A549 (cell line): Measurements from ENCODE around the gene KDM4B. TPM values are rescaled to one million over a fixed set of nuclear protein-coding genes. Genes with fewer than 3 reads are reported as not detected.

Experiments used
- ATAC-seq, 2 experiments: fragments of 200-7000 bp in 1 of 2; fragments of >200 bp in 1 of 2; cut with Nextera tagmentation in 1 of 2; cut with Tn5 transposase in 1 of 2; 3 replicates each; pipeline versions ENCODE4 v1.8.0 to v1.9.1; 2018 to 2020; ENCODE audit warnings: mild to moderate bottlenecking in 1 of 2, moderate library complexity in 1 of 2
- CTCF ChIA-PET: fragments of 300-600 bp; sonication (Branson Sonifier 250); formaldehyde crosslinking; extraction: SDS; loops from one replicate; lab custom pipeline; 2021; ENCODE audit warnings: antibody characterized with exemption, inconsistent platforms; lab: Yijun Ruan, JAX
- POLR2A ChIA-PET: fragments of 350-600 bp; formaldehyde crosslinking; extraction: SDS; loops from one replicate; lab custom pipeline; 2021; ENCODE audit warnings: antibody characterized with exemption, inconsistent platforms; lab: Yijun Ruan, JAX
- DNase-seq, 2 experiments: peaks; one replicate each; pipeline versions ENCODE4 v3.0.0 to v3.0.0-alpha.2; 2011 to 2016; ENCODE audit warnings: low read depth in 1 of 2, low spot score in 1 of 2
- FAIRE-seq: peaks from 2 replicates; lab custom pipeline; 2011; peaks lifted over from hg19 to GRCh38; lab: Jason Lieb, UNC
- H3K27ac ChIP-seq, 2 experiments: fragments of >200 bp; sonication (Bioruptor Twin); formaldehyde crosslinking; 3 replicates each; pipeline ENCODE4 v1.5.1; 2016 to 2017
- H3K4me1 ChIP-seq: fragments of >200 bp; sonication (Bioruptor Twin); formaldehyde crosslinking; 3 replicates; pipeline ENCODE4 v1.6.1; 2016
- H3K4me2 ChIP-seq: fragments of >200 bp; sonication (Bioruptor Twin); formaldehyde crosslinking; 3 replicates; pipeline ENCODE4 v1.6.1; 2016
- H3K4me3 ChIP-seq: fragments of >200 bp; sonication (Bioruptor Twin); formaldehyde crosslinking; 3 replicates; pipeline ENCODE4 v1.5.1; 2016
- H3K9me3 ChIP-seq: fragments of >200 bp; sonication (Bioruptor Twin); formaldehyde crosslinking; 3 replicates; pipeline ENCODE4 v1.6.1; 2016
- CBX2 ChIP-seq: fragments of 200-600 bp; sonication (generic); IDR thresholded peaks from 2 replicates; pipeline ENCODE4 v1.6.1; 2016; ENCODE audit warnings: low read depth, mild to moderate bottlenecking, borderline replicate concordance
- CHD2 ChIP-seq: fragments of 150-350 bp; IDR thresholded peaks from 2 replicates; pipeline ENCODE4 v1.6.1; 2014; ENCODE audit warnings: low read length; ENCODE audit not compliant: partially characterized antibody
- ESRRA ChIP-seq: fragments of 150-350 bp; IDR thresholded peaks from 2 replicates; pipeline ENCODE4 v1.6.1; 2014; ENCODE audit warnings: mild to moderate bottlenecking, low read length, borderline replicate concordance
- FOSL2 ChIP-seq, 2 experiments: fragments of 450-650 bp in 1 of 2; fragments of >200 bp in 1 of 2; sonication (Bioruptor Twin) in 1 of 2; formaldehyde crosslinking; IDR thresholded peaks; 2 replicates each; pipeline versions ENCODE4 v1.5.0 to v1.6.1; 2016 to 2020; ENCODE audit warnings: mild to moderate bottlenecking in 1 of 2, moderate library complexity in 1 of 2
- FOXS1 ChIP-seq: fragments of 250-450 bp; sonication (Bioruptor Pico); IDR thresholded peaks from 2 replicates; pipeline ENCODE4 v1.5.0; 2020; ENCODE audit warnings: mild to moderate bottlenecking, moderate library complexity
- GATA3 ChIP-seq: IDR thresholded peaks from 2 replicates; pipeline ENCODE4 v1.6.1; 2012; ENCODE audit warnings: borderline replicate concordance
- HEYL ChIP-seq: fragments of 250-450 bp; sonication (Bioruptor Pico); IDR thresholded peaks from 2 replicates; pipeline ENCODE4 v1.8.0; 2021; ENCODE audit warnings: mild to moderate bottlenecking, moderate library complexity
- JUNB ChIP-seq: fragments of >200 bp; sonication (Bioruptor Twin); formaldehyde crosslinking; IDR thresholded peaks from 2 replicates; pipeline ENCODE4 v1.6.1; 2016
- KDM1A ChIP-seq: fragments of 200-600 bp; sonication (generic); IDR thresholded peaks from 2 replicates; pipeline ENCODE4 v1.6.1; 2016; ENCODE audit warnings: low read depth, mild to moderate bottlenecking
- KDM5A ChIP-seq: fragments of 200-600 bp; sonication (generic); IDR thresholded peaks from 2 replicates; pipeline ENCODE4 v1.6.1; 2016; ENCODE audit warnings: antibody characterized with exemption, mild to moderate bottlenecking
- MAFK ChIP-seq: fragments of 450-650 bp; IDR thresholded peaks from 2 replicates; pipeline ENCODE4 v1.6.1; 2014; ENCODE audit not compliant: partially characterized antibody
- MYC ChIP-seq: IDR thresholded peaks from 2 replicates; pipeline ENCODE4 v1.6.1; 2012; ENCODE audit warnings: mild to moderate bottlenecking, inconsistent platforms, low read length, improper control_type of control experiment, borderline replicate concordance
- NFE2L2 ChIP-seq: fragments of 150-350 bp; conservative IDR thresholded peaks from 2 replicates; pipeline ENCODE4 v1.6.1; 2014; ENCODE audit warnings: low read length
- NPAS2 ChIP-seq: fragments of 250-450 bp; sonication (Bioruptor Pico); IDR thresholded peaks from 2 replicates; pipeline ENCODE4 v1.8.0; 2022; ENCODE audit warnings: mild to moderate bottlenecking, moderate library complexity, borderline replicate concordance
- PHF8 ChIP-seq: fragments of 200-600 bp; sonication (generic); IDR thresholded peaks from 2 replicates; pipeline ENCODE4 v1.6.1; 2016; ENCODE audit warnings: low read depth, mild to moderate bottlenecking, antibody characterized with exemption, moderate library complexity, borderline replicate concordance
- SREBF2 ChIP-seq: fragments of 450-650 bp; IDR thresholded peaks from 2 replicates; pipeline ENCODE4 v1.6.1; 2014; ENCODE audit warnings: mild to moderate bottlenecking, moderate library complexity
- TFCP2L1 ChIP-seq: fragments of 250-450 bp; sonication (Bioruptor Pico); IDR thresholded peaks from 2 replicates; pipeline ENCODE4 v1.5.0; 2021; ENCODE audit warnings: mild to moderate bottlenecking
- WGBS: methylation state at CpG from one replicate; pipeline ENCODE4 v1.1.6; 2017; ENCODE audit errors: missing lambda C conversion rate; 5-methylcytosine and 5-hydroxymethylcytosine counted together
- polyA plus RNA-seq, 4 experiments: library from polyadenylated mRNA; depleted of rRNA in 3 of 4; stranded (reverse); fragments of >200 nt; fragmentation: RNase III in 1 of 4; extraction: RNeasy Plus Mini Kit Qiagen cat#74134 plus additional on column Dnase treatment in 1 of 4; gene quantifications; 2 replicates in 3 of 4; 3 replicates in 1 of 4; pipeline ENCODE4 v1.2.3, GENCODE V29; 2011 to 2017
- TF ChIP-seq, protein P1 (sequence below): IDR thresholded peaks from 2 replicates; pipeline ENCODE4 v1.6.1; 2012
- TF ChIP-seq, protein P2 (sequence below): IDR thresholded peaks from 2 replicates; pipeline ENCODE4 v1.6.1; 2012; ENCODE audit warnings: low read depth, borderline replicate concordance
- TF ChIP-seq, protein P3 (sequence below): fragments of 150-350 bp; IDR thresholded peaks from 2 replicates; pipeline ENCODE4 v1.6.1; 2014; ENCODE audit warnings: low read depth, mild to moderate bottlenecking, low read length
- TF ChIP-seq, protein P4 (sequence below): fragments of 200-600 bp; sonication (generic); IDR thresholded peaks from 2 replicates; pipeline ENCODE4 v1.6.1; 2016; ENCODE audit warnings: antibody characterized with exemption, mild to moderate bottlenecking, moderate library complexity

Gene KDM4B
- polyA plus RNA-seq, 2 of the 4 experiments (the other 2 are of a cell fraction): 3.0 to 4.6 TPM

DNA sequence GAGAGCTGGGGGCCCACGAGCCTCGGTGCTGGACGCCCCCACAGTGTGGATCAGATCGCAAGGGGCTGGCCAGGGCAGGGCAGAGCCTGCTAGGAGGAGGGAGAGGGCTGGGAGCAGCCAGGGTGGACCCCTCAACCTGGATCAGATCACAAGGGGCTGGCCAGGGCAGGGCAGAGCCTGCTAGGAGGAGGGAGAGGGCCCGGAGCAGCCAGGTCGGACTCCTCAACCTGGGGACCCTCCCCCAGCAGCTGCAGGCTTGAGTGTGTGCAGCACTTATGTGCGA lies 126.6 kb downstream of the KDM4B start:
- no peak overlapping the region for H3K27ac ChIP-seq
- no peak for FAIRE-seq
- DNase-seq: no peak
- no peak overlapping the region for H3K4me3 ChIP-seq
- no peak for ATAC-seq
- TF ChIP-seq JUNB (no peak), PHF8 (no peak), HEYL (no peak), MYC (no peak), NPAS2 (CRISPR knock-in tag) (no peak), ESRRA (no peak), KDM1A (no peak), TFCP2L1 (CRISPR knock-in tag) (no peak)
- TF ChIP-seq, protein P1, sequence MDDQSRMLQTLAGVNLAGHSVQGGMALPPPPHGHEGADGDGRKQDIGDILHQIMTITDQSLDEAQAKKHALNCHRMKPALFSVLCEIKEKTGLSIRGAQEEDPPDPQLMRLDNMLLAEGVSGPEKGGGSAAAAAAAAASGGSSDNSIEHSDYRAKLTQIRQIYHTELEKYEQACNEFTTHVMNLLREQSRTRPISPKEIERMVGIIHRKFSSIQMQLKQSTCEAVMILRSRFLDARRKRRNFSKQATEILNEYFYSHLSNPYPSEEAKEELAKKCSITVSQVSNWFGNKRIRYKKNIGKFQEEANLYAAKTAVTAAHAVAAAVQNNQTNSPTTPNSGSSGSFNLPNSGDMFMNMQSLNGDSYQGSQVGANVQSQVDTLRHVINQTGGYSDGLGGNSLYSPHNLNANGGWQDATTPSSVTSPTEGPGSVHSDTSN: no peak
- TF ChIP-seq, protein P2, sequence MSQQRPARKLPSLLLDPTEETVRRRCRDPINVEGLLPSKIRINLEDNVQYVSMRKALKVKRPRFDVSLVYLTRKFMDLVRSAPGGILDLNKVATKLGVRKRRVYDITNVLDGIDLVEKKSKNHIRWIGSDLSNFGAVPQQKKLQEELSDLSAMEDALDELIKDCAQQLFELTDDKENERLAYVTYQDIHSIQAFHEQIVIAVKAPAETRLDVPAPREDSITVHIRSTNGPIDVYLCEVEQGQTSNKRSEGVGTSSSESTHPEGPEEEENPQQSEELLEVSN: no peak
- H3K4me2 ChIP-seq: no peak overlapping the region
- 88% methylated on average over 4 of the region's 7 CpGs for WGBS
- no peaks in the 10 kb centered on the region for H3K4me1 ChIP-seq
- peaks cover 19% of the 10 kb centered on the region for H3K9me3 ChIP-seq
- ChIA-PET CTCF (interaction anchor here (1.0 kb wide), 1 partner anchor 47 kb away, joined by 3 read pairs; no protein-coding TSS in a partner anchor), POLR2A (no interaction called here)

DNA sequence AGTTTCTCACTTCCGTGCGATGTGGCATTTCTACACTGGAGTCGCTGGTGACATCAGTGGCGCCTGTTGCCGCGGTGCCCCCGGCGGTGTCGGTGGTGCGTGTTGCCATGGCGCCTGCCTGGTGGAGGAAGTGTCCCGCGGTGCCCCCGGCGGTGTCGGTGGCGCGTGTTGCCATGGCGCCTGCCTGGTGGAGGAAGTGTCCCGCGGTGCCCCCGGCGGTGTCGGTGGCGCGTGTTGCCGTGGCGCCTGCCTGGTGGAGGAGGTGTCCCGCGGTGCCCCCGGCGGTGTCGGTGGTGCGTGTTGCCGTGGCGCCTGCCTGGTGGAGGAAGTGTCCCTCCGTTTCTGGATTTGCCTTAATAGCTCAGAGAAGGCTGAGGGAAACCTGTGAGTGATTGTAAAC lies 127.6 kb downstream of the KDM4B start:
- H3K27ac ChIP-seq: no peak overlapping the region
- no peak for FAIRE-seq
- POLR2A ChIA-PET: no interaction called here

DNA sequence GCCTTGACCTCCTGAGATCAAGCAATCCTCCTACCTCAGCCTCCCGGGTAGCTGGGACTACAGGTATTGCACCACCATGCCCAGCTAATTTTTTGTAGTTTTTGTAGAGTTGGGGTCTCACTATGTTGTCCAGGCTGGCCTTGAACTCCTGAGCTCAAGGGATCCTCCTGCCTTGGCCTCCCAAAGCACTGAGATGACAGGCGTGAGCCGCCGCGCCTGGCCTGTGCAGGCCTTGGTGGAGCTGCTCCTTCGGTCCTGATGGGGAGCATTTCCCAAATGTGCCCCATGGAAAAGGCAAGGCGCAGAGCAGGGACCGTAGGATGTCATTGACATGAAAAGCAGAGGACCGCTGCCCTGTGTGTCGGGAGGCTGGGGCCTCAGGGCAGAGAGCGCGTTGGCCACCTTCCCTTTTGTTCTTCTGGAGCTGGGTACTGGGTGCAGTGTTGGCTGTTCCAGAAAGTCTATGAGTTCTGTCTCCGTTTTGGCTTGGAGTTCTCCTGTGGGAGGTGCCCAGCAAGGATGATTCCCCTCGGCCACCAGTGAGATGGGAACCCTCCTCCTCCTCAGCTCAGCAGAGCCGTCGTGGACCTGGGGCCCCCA lies 128.5 kb downstream of the KDM4B start:
- WGBS: 96% methylated on average over 13 of the region's 16 CpGs
- no peak overlapping the region for H3K27ac ChIP-seq
- no peaks in the 10 kb centered on the region for H3K4me1 ChIP-seq
- ChIA-PET CTCF (interaction anchor here (0.6 kb wide), 1 partner anchor 11 kb away, joined by 3 read pairs; no protein-coding TSS in a partner anchor), POLR2A (no interaction called here)
- FAIRE-seq (no peak), ATAC-seq (no peak)
- H3K4me2 ChIP-seq: no peak overlapping the region
- no peak overlapping the region for H3K4me3 ChIP-seq
- no peak for TF ChIP-seq GATA3
- no peak for TF ChIP-seq NPAS2 (CRISPR knock-in tag)
- TF ChIP-seq, protein P3, sequence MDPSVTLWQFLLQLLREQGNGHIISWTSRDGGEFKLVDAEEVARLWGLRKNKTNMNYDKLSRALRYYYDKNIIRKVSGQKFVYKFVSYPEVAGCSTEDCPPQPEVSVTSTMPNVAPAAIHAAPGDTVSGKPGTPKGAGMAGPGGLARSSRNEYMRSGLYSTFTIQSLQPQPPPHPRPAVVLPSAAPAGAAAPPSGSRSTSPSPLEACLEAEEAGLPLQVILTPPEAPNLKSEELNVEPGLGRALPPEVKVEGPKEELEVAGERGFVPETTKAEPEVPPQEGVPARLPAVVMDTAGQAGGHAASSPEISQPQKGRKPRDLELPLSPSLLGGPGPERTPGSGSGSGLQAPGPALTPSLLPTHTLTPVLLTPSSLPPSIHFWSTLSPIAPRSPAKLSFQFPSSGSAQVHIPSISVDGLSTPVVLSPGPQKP: no peak
- TF ChIP-seq FOSL2 (IDR thresholded peaks at IDR 0.05): no peak
- TF ChIP-seq FOSL2 (CRISPR knock-in tag; IDR thresholded peaks at IDR 0.05): no peak
- no peak for TF ChIP-seq ESRRA
- no peak for TF ChIP-seq SREBF2
- TF ChIP-seq, all 56 proteins: peak for 0
- no peak for DNase-seq
- H3K9me3 ChIP-seq: peaks cover 19% of the 10 kb centered on the region

More for the DNA sequence above, 127.6 kb downstream of the KDM4B start:
- Histone ChIP-seq H3K4me2 (no peak overlapping the region), H3K4me3 (no peak overlapping the region), H3K4me1 (no peaks in the 10 kb centered on the region), H3K9me3 (peaks cover 19% of the 10 kb centered on the region)
- 98% methylated on average over 22 of the region's 37 CpGs for WGBS
- TF ChIP-seq HEYL: no peak
- CTCF ChIA-PET: interaction anchor here (0.6 kb wide), 1 partner anchor 12 kb away, joined by 3 read pairs; no protein-coding TSS in a partner anchor
- DNase-seq (no peak), ATAC-seq (no peak)

DNA sequence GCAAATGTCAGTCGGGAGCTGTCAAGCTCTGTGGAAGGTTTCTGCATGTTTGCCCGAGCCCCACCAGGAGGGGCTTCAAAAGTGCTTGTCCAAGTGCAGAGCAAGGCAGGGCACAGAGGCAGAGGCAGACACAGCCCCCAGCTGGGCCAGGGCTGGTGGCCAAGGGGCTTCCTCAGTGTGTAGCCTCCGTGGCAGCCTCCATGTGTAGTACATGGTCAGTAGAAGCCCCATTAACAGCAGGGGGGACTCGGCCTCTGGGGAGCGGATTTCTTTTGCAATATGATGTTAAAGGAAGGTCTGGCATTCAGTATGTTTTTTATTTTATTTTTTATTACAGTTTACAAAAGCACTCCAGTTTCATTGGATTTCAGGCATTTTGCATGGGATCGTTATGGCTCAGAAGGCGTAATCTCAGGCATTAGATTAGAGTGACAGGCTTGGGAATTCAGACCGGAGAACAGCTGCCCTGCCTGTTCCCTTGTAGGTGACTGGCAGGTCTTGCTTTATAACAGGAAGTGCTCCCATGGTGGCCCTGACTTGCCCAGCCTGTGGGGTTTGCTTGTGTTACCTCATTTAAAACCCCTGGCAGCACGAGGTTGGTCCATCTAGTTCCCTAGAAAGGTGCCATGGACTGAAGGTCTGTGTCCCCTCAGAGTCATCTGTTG lies 129.2 kb downstream of the KDM4B start:
- CTCF ChIA-PET: no interaction called here
- TF ChIP-seq, protein P2: no peak
- no peak for TF ChIP-seq CBX2
- no peak for TF ChIP-seq KDM5A
- TF ChIP-seq, protein P4, sequence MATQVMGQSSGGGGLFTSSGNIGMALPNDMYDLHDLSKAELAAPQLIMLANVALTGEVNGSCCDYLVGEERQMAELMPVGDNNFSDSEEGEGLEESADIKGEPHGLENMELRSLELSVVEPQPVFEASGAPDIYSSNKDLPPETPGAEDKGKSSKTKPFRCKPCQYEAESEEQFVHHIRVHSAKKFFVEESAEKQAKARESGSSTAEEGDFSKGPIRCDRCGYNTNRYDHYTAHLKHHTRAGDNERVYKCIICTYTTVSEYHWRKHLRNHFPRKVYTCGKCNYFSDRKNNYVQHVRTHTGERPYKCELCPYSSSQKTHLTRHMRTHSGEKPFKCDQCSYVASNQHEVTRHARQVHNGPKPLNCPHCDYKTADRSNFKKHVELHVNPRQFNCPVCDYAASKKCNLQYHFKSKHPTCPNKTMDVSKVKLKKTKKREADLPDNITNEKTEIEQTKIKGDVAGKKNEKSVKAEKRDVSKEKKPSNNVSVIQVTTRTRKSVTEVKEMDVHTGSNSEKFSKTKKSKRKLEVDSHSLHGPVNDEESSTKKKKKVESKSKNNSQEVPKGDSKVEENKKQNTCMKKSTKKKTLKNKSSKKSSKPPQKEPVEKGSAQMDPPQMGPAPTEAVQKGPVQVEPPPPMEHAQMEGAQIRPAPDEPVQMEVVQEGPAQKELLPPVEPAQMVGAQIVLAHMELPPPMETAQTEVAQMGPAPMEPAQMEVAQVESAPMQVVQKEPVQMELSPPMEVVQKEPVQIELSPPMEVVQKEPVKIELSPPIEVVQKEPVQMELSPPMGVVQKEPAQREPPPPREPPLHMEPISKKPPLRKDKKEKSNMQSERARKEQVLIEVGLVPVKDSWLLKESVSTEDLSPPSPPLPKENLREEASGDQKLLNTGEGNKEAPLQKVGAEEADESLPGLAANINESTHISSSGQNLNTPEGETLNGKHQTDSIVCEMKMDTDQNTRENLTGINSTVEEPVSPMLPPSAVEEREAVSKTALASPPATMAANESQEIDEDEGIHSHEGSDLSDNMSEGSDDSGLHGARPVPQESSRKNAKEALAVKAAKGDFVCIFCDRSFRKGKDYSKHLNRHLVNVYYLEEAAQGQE: no peak
- TF ChIP-seq NFE2L2: no peak
- TF ChIP-seq PHF8: no peak
- no peak for TF ChIP-seq MAFK
- no peak for TF ChIP-seq CHD2
- no peak for TF ChIP-seq FOXS1

More for the DNA sequence above, 129.2 kb downstream of the KDM4B start:
- ATAC-seq (no peak), FAIRE-seq (no peak), DNase-seq (no peak)
- no peak overlapping the region for H3K4me2 ChIP-seq
- peaks cover 19% of the 10 kb centered on the region for H3K9me3 ChIP-seq
- POLR2A ChIA-PET: no interaction called here
- no peaks in the 10 kb centered on the region for H3K4me1 ChIP-seq
- H3K4me3 ChIP-seq: no peak overlapping the region
- 85% methylated on average over 8 of the region's 9 CpGs for WGBS
- H3K27ac ChIP-seq: no peak overlapping the region
